ENCODE data around the gene XRCC3. TPM values are rescaled to one million over a fixed set of nuclear protein-coding genes. Genes with fewer than 3 reads are reported as not detected.
A peak's percentile ranks its signal among the peaks of the same experiment; 100 is the strongest.

Gene XRCC3
- total and polyA plus RNA-seq, 12 donors: 1.0 to 4.4 (median 3.0) TPM

DNA sequence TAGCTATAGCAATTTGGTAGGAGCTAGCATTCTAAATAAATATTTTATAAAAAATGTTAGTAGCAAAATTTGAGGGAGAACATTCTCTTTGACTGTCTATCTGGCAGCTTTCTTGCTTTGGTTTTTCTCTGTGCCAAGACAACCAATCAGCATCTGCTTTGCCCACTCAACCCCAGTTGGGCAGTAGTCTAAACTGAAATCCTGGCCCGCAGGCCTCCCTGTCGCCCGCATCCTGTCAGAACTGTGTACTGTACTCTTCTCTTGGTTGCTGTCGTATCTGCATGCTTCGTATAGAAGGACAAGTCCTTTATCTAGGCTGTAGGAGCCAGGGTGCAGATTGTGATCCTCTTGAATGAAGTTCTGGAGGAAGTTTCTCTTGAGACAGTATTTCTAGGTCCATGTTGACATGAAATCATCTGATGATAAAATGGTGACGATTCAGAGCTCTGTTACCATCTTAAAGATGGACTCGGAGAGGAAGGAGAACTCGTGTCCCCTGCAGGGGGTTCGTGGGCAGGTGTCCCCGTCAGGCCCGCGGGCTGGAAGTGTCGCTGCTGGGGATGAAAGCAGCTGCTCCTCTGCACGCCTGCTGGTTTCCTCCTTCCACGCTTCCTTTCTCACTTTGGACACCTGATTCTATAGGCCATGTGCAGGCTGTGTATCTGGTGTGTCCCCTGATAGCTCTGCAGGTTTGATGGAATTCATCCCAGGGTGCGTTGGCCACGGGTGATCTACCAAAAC lies 34.6 kb downstream of the XRCC3 start:
- WGBS, 2 donors: 86 to 88% methylated on average over 17 of the region's 17 CpGs

DNA sequence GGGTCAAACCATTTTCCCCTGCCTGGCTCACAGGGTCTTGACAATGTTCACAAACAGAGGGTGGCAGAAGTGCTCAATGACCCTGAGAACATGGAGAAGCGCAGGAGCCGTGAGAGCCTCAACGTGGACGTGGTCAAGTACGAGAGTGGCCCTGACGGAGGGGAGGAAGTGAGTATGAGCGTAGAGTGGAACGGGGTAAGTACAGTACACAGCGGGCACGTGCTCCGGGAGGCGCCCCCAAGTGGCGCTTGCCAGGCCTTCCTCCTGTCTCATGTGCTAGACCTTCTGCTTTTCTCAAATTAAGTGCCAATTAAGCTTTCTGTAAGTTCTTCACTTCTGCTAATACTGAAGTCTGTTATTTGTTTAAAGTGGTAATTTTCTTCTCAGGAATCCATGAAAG lies 35.9 kb downstream of the XRCC3 start:
- Histone ChIP-seq H3K36me3 (peaks cover 0 to 100% (median 90%) of the 10 kb centered on the region in 9 donors), H3K4me1 (peaks cover 0 to 47% (median 16%) of the 10 kb centered on the region in 9 donors), H3K27ac (peak overlapping the region in 3 of 10 donors; percentile 14 to 45 (median 31)), H3K27me3 (no peaks in the 10 kb centered on the region), H3K4me3 (no peak overlapping the region), H3K9me3 (no peaks in the 10 kb centered on the region)
- TF ChIP-seq, protein P1, sequence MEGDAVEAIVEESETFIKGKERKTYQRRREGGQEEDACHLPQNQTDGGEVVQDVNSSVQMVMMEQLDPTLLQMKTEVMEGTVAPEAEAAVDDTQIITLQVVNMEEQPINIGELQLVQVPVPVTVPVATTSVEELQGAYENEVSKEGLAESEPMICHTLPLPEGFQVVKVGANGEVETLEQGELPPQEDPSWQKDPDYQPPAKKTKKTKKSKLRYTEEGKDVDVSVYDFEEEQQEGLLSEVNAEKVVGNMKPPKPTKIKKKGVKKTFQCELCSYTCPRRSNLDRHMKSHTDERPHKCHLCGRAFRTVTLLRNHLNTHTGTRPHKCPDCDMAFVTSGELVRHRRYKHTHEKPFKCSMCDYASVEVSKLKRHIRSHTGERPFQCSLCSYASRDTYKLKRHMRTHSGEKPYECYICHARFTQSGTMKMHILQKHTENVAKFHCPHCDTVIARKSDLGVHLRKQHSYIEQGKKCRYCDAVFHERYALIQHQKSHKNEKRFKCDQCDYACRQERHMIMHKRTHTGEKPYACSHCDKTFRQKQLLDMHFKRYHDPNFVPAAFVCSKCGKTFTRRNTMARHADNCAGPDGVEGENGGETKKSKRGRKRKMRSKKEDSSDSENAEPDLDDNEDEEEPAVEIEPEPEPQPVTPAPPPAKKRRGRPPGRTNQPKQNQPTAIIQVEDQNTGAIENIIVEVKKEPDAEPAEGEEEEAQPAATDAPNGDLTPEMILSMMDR (IDR thresholded peaks at IDR 0.05): peak in 7 of 9 donors; percentile 24 to 60 (median 50)
- WGBS, 2 donors: 44 to 46% methylated on average over 13 of the region's 13 CpGs
- intact Hi-C loops (cut with DNase I): loop anchor here in 3 of 10 donors (5.0 to 10.0 kb wide), 2 partner anchors 43 to 105 kb away; no protein-coding TSS in a partner anchor
- ATAC-seq (peak in 7 of 8 donors; percentile 46 to 82 (median 77)), DNase-seq (peak in 1 of 2 donors; percentile 42)

More for the DNA sequence above, 34.6 kb downstream of the XRCC3 start:
- H3K36me3 ChIP-seq: peaks cover 0 to 100% (median 87%) of the 10 kb centered on the region in 9 donors
- no peak for ATAC-seq
- peaks cover 0 to 60% (median 28%) of the 10 kb centered on the region in 9 donors for H3K4me1 ChIP-seq
- intact Hi-C loops (cut with DNase I): loop anchor here in 2 of 10 donors (10.0 kb wide), 2 partner anchors 106 to 116 kb away; partner anchors contain the start of genes BAG5 (in 1 of the 2) and COA8 (in 1 of the 2)
- DNase-seq: no peak
- H3K9me3 ChIP-seq: no peaks in the 10 kb centered on the region
- no peak overlapping the region for H3K27ac ChIP-seq
- no peaks in the 10 kb centered on the region for H3K27me3 ChIP-seq
- H3K4me3 ChIP-seq: no peak overlapping the region
- TF ChIP-seq, protein P1 (IDR thresholded peaks at IDR 0.05): no peak

DNA sequence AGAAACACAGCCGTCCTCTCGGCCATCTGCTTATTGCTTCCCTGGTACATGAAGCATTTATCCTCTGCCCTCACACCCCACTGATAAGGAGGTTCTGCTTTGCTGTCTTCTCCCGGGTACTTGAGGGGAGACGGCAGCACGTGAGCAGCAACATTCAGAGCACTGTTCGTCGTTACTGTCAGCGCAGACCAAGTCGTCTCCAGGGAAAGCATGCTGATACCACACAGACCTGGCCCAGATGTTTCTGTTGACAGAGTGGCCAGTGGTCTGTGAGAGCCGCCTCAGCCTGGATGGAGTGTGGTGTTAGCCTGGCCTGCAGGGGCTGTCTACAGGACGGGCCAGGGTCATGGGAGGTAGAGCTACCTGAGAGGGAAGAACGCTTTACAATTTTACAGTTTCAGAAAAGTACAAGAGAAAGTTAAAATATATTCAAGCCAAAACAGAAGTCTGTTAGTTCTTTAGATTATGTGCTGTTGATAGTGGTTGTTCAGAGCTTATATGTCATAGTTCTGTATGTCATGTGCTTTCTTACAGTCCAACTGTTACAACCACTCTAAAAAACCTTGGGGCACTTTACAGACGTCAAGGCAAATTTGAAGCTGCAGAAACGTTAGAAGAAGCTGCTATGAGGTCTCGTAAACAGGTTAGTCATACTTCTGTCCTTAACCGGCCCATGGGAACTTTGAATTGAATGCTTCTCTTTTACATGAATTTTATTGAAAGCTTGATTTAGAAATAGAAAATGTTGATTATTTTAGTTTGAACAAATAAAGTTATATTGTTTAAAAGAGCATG lies 38.2 kb downstream of the XRCC3 start:
- WGBS, 2 donors: 57 to 63% methylated on average over 16 of the region's 16 CpGs
- no peaks in the 10 kb centered on the region for H3K9me3 ChIP-seq
- no peak overlapping the region for H3K4me3 ChIP-seq
- H3K4me1 ChIP-seq: peaks cover 0 to 31% (median 13%) of the 10 kb centered on the region in 9 donors
- H3K27me3 ChIP-seq: no peaks in the 10 kb centered on the region
- H3K27ac ChIP-seq: no peak overlapping the region
- TF ChIP-seq, protein P1 (IDR thresholded peaks at IDR 0.05): no peak
- peak in 3 of 8 donors; percentile 32 to 45 (median 39) for ATAC-seq
- peaks cover 0 to 100% (median 87%) of the 10 kb centered on the region in 9 donors for H3K36me3 ChIP-seq
- no peak for DNase-seq
- intact Hi-C loops (cut with DNase I): loop anchor here in 3 of 10 donors (5.0 to 10.0 kb wide), 2 partner anchors 45 to 102 kb away; no protein-coding TSS in a partner anchor

DNA sequence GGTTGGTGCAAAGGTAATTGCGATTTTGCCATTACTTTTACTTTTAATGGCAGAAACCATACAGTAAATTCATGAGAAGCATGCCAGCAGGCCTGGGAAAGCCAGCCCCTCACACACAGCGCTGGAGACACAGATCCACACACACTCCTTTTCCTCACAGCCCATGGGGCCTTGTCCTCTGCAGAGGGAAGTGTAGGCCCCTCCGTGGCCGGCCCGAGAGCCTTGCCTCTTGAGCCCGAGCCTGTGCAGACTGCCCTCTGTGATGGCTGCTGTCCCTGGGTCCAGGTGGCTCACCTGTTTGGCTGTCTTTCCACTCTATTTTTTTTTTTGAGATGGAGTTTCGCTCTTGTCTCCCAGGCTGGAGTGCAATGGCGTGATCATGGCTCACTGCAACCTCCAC lies 39.3 kb downstream of the XRCC3 start:
- intact Hi-C loops (cut with DNase I): loop anchor here in 3 of 10 donors (5.0 to 10.0 kb wide), 2 partner anchors 46 to 101 kb away; no protein-coding TSS in a partner anchor
- no peaks in the 10 kb centered on the region for H3K27me3 ChIP-seq
- WGBS, 2 donors: 94 to 95% methylated on average over 8 of the region's 8 CpGs

More for the DNA sequence above, 39.3 kb downstream of the XRCC3 start:
- no peaks in the 10 kb centered on the region for H3K9me3 ChIP-seq
- peaks cover 0 to 100% (median 88%) of the 10 kb centered on the region in 9 donors for H3K36me3 ChIP-seq
- H3K4me3 ChIP-seq: no peak overlapping the region
- TF ChIP-seq, protein P1 (IDR thresholded peaks at IDR 0.05): no peak
- peaks cover 0 to 31% (median 13%) of the 10 kb centered on the region in 9 donors for H3K4me1 ChIP-seq
- no peak for ATAC-seq
- no peak for DNase-seq
- no peak overlapping the region for H3K27ac ChIP-seq
